Gastroesophageal sphincter (tissue), 3 donors: ENCODE measurements around the gene PDE6A.

Source experiments
- CTCF ChIP-seq, 4 experiments: fragments of 200-600 bp in 2 of 4; fragments of 450-650 bp in 2 of 4; sonication (generic) in 1 of 4; IDR thresholded peaks; one replicate each; pipeline ENCODE4 v1.5.1; 2017 to 2019; ENCODE audit warnings: antibody characterized with exemption in 4 of 4, mild to moderate bottlenecking in 2 of 4, moderate library complexity in 2 of 4
- POLR2A ChIP-seq, 2 donors: fragments of 450-650 bp; IDR thresholded peaks; one replicate each; pipeline ENCODE4 v1.6.1; 2017; ENCODE audit warnings: antibody characterized with exemption in 2 of 2, mild to moderate bottlenecking in 2 of 2, moderate library complexity in 1 of 2
- POLR2AphosphoS5 ChIP-seq: sonication (generic); formaldehyde crosslinking; IDR thresholded peaks from one replicate; pipeline ENCODE4 v1.6.1; 2017; ENCODE audit warnings: antibody characterized with exemption

- TF ChIP-seq POLR2AphosphoS5 (no peak), CTCF (IDR thresholded peaks at IDR 0.05) (no peak), POLR2A (IDR thresholded peaks at IDR 0.05) (no peak)
Measured at GRCh38 chr5:149883550-149883949, 61.0 kb downstream of the PDE6A start.
